ENCODE results near the gene ATG4C. TPM values are rescaled to one million over a fixed set of nuclear protein-coding genes. Genes with fewer than 3 reads are reported as not detected.
"Not testable (repeated sequence)": the region's sequence is repeated elsewhere in the genome, so short reads cannot be mapped to it uniquely, and the experiment has no call there.

The ATG4C gene
- total RNA-seq, 1 experiment from 2014 or later, result 13.1 TPM

GRCh38 chr1:62756255-62756884 is 27.6 kb upstream of the ATG4C start:
- not testable (repeated sequence) for H4K91ac ChIP-seq (ENCODE audit: insufficient read length, low read depth, low read length); H2BK5ac ChIP-seq (ENCODE audit: insufficient read length, low read length); H3K27ac ChIP-seq (ENCODE audit: insufficient read length, low read depth, low read length); H4K20me1 ChIP-seq (ENCODE audit: control insufficient read depth, insufficient read depth, insufficient read length); H3K79me1 ChIP-seq (ENCODE audit: insufficient read depth, low read depth, low read length, poor library complexity, severe bottlenecking); H3K4me1 ChIP-seq (ENCODE audit: insufficient read depth, low read length); H2AK5ac ChIP-seq (ENCODE audit: insufficient read length, low read length); H2AFZ ChIP-seq (ENCODE audit: low read length); H2BK120ac ChIP-seq (ENCODE audit: low read depth, low read length, poor library complexity, severe bottlenecking); H3K14ac ChIP-seq (ENCODE audit: insufficient read depth, low read length); H3K4ac ChIP-seq (ENCODE audit: low read depth, low read length); H3K79me2 ChIP-seq (ENCODE audit: insufficient read depth, low read length); H3K9me3 ChIP-seq (ENCODE audit: control insufficient read depth, low read depth, low read length); H3K56ac ChIP-seq (ENCODE audit: insufficient read length, low read depth, low read length); H3T11ph ChIP-seq (ENCODE audit: low read length); H4K8ac ChIP-seq (replicated peaks; ENCODE audit: insufficient read length, low read depth, low read length); H3K18ac ChIP-seq (ENCODE audit: insufficient read length, low read depth, low read length); H3K23me2 ChIP-seq (ENCODE audit: insufficient read length, low read depth, low read length, poor library complexity, severe bottlenecking); H3K4me2 ChIP-seq (ENCODE audit: insufficient read depth, insufficient read length, low read length); H2BK20ac ChIP-seq (ENCODE audit: low read depth, low read length, poor library complexity, severe bottlenecking); H3K9ac ChIP-seq (ENCODE audit: extremely low read depth, insufficient read length, low read length); H3K27me3 ChIP-seq (ENCODE audit: insufficient read depth, low read length); H3K23ac ChIP-seq (ENCODE audit: insufficient read length, low read depth, low read length); H2BK12ac ChIP-seq (ENCODE audit: insufficient read length, low read depth, low read length); H2BK15ac ChIP-seq (ENCODE audit: low read depth, low read length); H4K5ac ChIP-seq (ENCODE audit: insufficient read length, low read depth, low read length)
- no CpG with 5 or more reads among the region's 5 CpGs for WGBS (ENCODE audit: extremely low coverage, insufficient read length, low lambda C conversion rate)
- H3K4me3 Mint-ChIP-seq, result peak overlapping the region; percentile 38 to 47
- peaks cover 17 to 31% (median 22%) of the 10 kb centered on the region in 3 experiments for H3K36me3 Mint-ChIP-seq (ENCODE audit: insufficient read depth in 1 of 3, low read depth in 3 of 3)
- H3K27ac Mint-ChIP-seq, result peak overlapping the region in 2 of 3 experiments; percentile 23 to 88; a peak in 4 of 7 replicates
- H3K4me1 Mint-ChIP-seq, result peaks cover 41 to 56% of the 10 kb centered on the region in 2 experiments
- peak; percentile 44 for DNase-seq
- peaks cover 44% of the 10 kb centered on the region for H3K27me3 Mint-ChIP-seq (ENCODE audit: low read depth)
- peaks cover 15 to 29% of the 10 kb centered on the region in 2 experiments for H3K9me3 Mint-ChIP-seq

GRCh38 chr1:62759232-62759875 is 24.6 kb upstream of the ATG4C start:
- not testable (repeated sequence) for H3K56ac ChIP-seq (ENCODE audit: insufficient read length, low read depth, low read length); H2AFZ ChIP-seq (ENCODE audit: low read length); H2BK15ac ChIP-seq (ENCODE audit: low read depth, low read length); H3K27ac ChIP-seq (ENCODE audit: insufficient read length, low read depth, low read length); H3K23ac ChIP-seq (ENCODE audit: insufficient read length, low read depth, low read length); H2BK5ac ChIP-seq (ENCODE audit: insufficient read length, low read length); H2BK20ac ChIP-seq (ENCODE audit: low read depth, low read length, poor library complexity, severe bottlenecking); H2BK12ac ChIP-seq (ENCODE audit: insufficient read length, low read depth, low read length); H3K27ac Mint-ChIP-seq; H3K4me3 Mint-ChIP-seq; H3K9ac ChIP-seq (ENCODE audit: extremely low read depth, insufficient read length, low read length); H3K27me3 ChIP-seq (ENCODE audit: insufficient read depth, low read length); H3K9me3 ChIP-seq (ENCODE audit: control insufficient read depth, low read depth, low read length); H3T11ph ChIP-seq (ENCODE audit: low read length); H3K4me2 ChIP-seq (ENCODE audit: insufficient read depth, insufficient read length, low read length); H3K4me1 ChIP-seq (ENCODE audit: insufficient read depth, low read length); H4K91ac ChIP-seq (ENCODE audit: insufficient read length, low read depth, low read length); H2AK5ac ChIP-seq (ENCODE audit: insufficient read length, low read length); H3K14ac ChIP-seq (ENCODE audit: insufficient read depth, low read length); H3K4ac ChIP-seq (ENCODE audit: low read depth, low read length); H4K20me1 ChIP-seq (ENCODE audit: control insufficient read depth, insufficient read depth, insufficient read length); H3K18ac ChIP-seq (ENCODE audit: insufficient read length, low read depth, low read length); H2BK120ac ChIP-seq (ENCODE audit: low read depth, low read length, poor library complexity, severe bottlenecking); DNase-seq; H3K79me1 ChIP-seq (ENCODE audit: insufficient read depth, low read depth, low read length, poor library complexity, severe bottlenecking); H4K5ac ChIP-seq (ENCODE audit: insufficient read length, low read depth, low read length); H3K23me2 ChIP-seq (ENCODE audit: insufficient read length, low read depth, low read length, poor library complexity, severe bottlenecking); H4K8ac ChIP-seq (replicated peaks; ENCODE audit: insufficient read length, low read depth, low read length); H3K79me2 ChIP-seq (ENCODE audit: insufficient read depth, low read length)
- peaks cover 36% of the 10 kb centered on the region for H3K27me3 Mint-ChIP-seq (ENCODE audit: low read depth)
- no CpG with 5 or more reads among the region's 5 CpGs for WGBS (ENCODE audit: extremely low coverage, insufficient read length, low lambda C conversion rate)
- peaks cover 21 to 30% of the 10 kb centered on the region in 2 experiments for H3K9me3 Mint-ChIP-seq
- peaks cover 17 to 29% (median 26%) of the 10 kb centered on the region in 3 experiments for H3K36me3 Mint-ChIP-seq (ENCODE audit: insufficient read depth in 1 of 3, low read depth in 3 of 3)
- peaks cover 38 to 57% of the 10 kb centered on the region in 2 experiments for H3K4me1 Mint-ChIP-seq

Measured in H9 (cell line).